DND-41 (cell line): Measurements from ENCODE around the gene DAPK3.
"Not testable (repeated sequence)": the region's sequence is repeated elsewhere in the genome, so short reads cannot be mapped to it uniquely, and the experiment has no call there.

Source experiments
- ATAC-seq: fragments of 200-7000 bp; cut with Tn5 transposase; 3 replicates; pipeline ENCODE4 v1.9.1; 2021; ENCODE audit warnings: low read depth; ENCODE audit not compliant: insufficient read depth
- DNase-seq: peaks from one replicate; pipeline ENCODE4 v3.0.0-alpha.2; 2020
- H2AFZ ChIP-seq: 2 replicates; pipeline ENCODE4 v1.6.0; 2012; ENCODE audit warnings: low read depth, low read length
- H3K27ac ChIP-seq: 2 replicates; pipeline ENCODE4 v1.5.1; 2012; ENCODE audit warnings: low read length, inconsistent platforms
- H3K27me3 ChIP-seq: fragments of 200-600 bp; sonication (generic); 2 replicates; pipeline ENCODE4 v1.6.0; 2012; ENCODE audit warnings: low read length, mild to moderate bottlenecking, inconsistent platforms; ENCODE audit not compliant: insufficient read depth, poor library complexity
- H3K36me3 ChIP-seq: 2 replicates; pipeline ENCODE4 v1.5.1; 2012; ENCODE audit warnings: low read length, inconsistent platforms; ENCODE audit not compliant: insufficient read depth
- H3K4me1 ChIP-seq: 2 replicates; pipeline ENCODE4 v1.5.1; 2012; ENCODE audit warnings: mild to moderate bottlenecking, low read length; ENCODE audit not compliant: insufficient read depth
- H3K4me2 ChIP-seq: 2 replicates; pipeline ENCODE4 v1.6.0; 2012; ENCODE audit warnings: mild to moderate bottlenecking, moderate library complexity, low read length, inconsistent platforms; ENCODE audit not compliant: insufficient read depth
- H3K4me3 ChIP-seq, 2 experiments: fragments of 200-600 bp in 1 of 2; shearing (Covaris generic) in 1 of 2; 2 replicates each; pipeline ENCODE4 v1.5.1; 2012 to 2016; ENCODE audit warnings: inconsistent platforms in 2 of 2, low read length in 2 of 2, mild to moderate bottlenecking in 2 of 2, low read depth in 1 of 2, moderate library complexity in 1 of 2
- H3K79me2 ChIP-seq: 2 replicates; pipeline ENCODE4 v1.6.0; 2012; ENCODE audit warnings: low read length, inconsistent platforms; ENCODE audit not compliant: insufficient read depth
- H3K9ac ChIP-seq: 2 replicates; pipeline ENCODE4 v1.6.0; 2012; ENCODE audit warnings: low read depth, mild to moderate bottlenecking, inconsistent platforms, low read length, moderate library complexity
- H3K9me3 ChIP-seq: 2 replicates; pipeline ENCODE4 v1.5.1; 2012; ENCODE audit warnings: low read length, moderate library complexity, mild to moderate bottlenecking, inconsistent platforms; ENCODE audit not compliant: insufficient read depth, severe bottlenecking
- H4K20me1 ChIP-seq: 2 replicates; pipeline ENCODE4 v1.6.0; 2012; ENCODE audit warnings: low read length; ENCODE audit not compliant: insufficient read depth
- EZH2 ChIP-seq: IDR thresholded peaks from 3 replicates; pipeline ENCODE4 v1.6.1; 2012; ENCODE audit warnings: borderline replicate concordance, low read depth, mild to moderate bottlenecking, moderate library complexity, low read length, inconsistent platforms; ENCODE audit not compliant: severe bottlenecking
- TF ChIP-seq, protein P1 (sequence below): IDR thresholded peaks from 2 replicates; pipeline ENCODE4 v1.5.1; 2012; ENCODE audit warnings: borderline replicate concordance, low read length, moderate library complexity, mild to moderate bottlenecking; ENCODE audit not compliant: poor library complexity, severe bottlenecking; ENCODE audit errors: extremely low read depth

DAPK3 gene

DNA sequence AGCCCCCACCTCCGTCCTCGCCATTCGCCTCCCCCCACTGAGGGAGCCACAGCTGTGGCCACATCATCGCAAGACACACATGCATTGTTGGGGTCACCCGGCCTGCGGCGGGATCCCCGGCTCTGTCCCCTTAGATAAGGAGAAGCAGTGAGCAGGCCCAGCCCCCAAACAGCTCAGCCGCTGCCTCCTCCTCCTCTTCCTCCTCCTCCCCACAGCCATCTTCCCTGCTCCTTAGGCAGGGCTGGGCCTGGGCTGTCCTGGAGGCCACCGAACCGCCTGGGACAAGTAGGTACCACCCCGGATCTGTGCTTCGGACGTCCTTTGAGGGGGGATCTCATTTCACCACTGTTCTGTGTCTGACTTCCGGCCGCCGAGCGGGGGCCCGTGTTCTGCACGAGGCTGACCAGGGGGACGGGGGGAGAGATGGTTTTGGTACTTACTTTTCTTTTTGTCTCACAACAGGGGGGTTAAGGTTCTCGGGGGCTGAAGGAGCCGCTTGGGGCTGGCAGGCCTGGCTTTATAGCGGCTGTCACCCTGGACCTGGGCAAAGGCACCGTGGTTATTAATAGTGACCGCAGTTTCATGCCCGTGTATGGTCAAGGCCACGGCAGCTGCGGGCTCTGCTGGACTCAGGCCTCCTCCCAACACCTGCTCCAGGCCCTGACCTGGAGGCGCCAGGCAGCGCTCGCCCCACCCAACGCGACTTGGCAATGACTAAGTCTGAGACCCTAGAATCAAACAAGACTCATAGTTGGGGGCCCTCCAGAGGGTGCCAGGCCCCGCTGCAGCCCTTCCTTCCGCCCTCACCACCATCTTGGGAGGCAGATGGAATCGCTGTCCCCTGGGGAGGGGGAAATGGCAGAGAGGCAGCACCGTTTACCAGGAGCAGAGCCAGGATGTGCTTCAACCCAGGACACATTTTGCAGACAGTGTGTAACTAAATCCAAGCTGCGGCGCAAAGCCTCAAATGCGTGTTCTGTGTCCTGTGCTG, 19.7 kb downstream of the DAPK3 start:
- no peak for DNase-seq
- no peak overlapping the region for H2AFZ ChIP-seq
- no peak overlapping the region for H3K4me3 ChIP-seq
- no peak overlapping the region for H3K27ac ChIP-seq
- H3K4me2 ChIP-seq, result no peak overlapping the region
- no peaks in the 10 kb centered on the region for H3K36me3 ChIP-seq
- no peaks in the 10 kb centered on the region for H3K79me2 ChIP-seq
- no peaks in the 10 kb centered on the region for H3K9me3 ChIP-seq
- H3K4me1 ChIP-seq, result no peaks in the 10 kb centered on the region
- H3K27me3 ChIP-seq, result no peaks in the 10 kb centered on the region
- no peak overlapping the region for H3K9ac ChIP-seq
- TF ChIP-seq, protein P1, sequence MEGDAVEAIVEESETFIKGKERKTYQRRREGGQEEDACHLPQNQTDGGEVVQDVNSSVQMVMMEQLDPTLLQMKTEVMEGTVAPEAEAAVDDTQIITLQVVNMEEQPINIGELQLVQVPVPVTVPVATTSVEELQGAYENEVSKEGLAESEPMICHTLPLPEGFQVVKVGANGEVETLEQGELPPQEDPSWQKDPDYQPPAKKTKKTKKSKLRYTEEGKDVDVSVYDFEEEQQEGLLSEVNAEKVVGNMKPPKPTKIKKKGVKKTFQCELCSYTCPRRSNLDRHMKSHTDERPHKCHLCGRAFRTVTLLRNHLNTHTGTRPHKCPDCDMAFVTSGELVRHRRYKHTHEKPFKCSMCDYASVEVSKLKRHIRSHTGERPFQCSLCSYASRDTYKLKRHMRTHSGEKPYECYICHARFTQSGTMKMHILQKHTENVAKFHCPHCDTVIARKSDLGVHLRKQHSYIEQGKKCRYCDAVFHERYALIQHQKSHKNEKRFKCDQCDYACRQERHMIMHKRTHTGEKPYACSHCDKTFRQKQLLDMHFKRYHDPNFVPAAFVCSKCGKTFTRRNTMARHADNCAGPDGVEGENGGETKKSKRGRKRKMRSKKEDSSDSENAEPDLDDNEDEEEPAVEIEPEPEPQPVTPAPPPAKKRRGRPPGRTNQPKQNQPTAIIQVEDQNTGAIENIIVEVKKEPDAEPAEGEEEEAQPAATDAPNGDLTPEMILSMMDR, result no peak
- no peak for TF ChIP-seq EZH2
- H4K20me1 ChIP-seq, result no peaks in the 10 kb centered on the region
- no peak for ATAC-seq

DNA sequence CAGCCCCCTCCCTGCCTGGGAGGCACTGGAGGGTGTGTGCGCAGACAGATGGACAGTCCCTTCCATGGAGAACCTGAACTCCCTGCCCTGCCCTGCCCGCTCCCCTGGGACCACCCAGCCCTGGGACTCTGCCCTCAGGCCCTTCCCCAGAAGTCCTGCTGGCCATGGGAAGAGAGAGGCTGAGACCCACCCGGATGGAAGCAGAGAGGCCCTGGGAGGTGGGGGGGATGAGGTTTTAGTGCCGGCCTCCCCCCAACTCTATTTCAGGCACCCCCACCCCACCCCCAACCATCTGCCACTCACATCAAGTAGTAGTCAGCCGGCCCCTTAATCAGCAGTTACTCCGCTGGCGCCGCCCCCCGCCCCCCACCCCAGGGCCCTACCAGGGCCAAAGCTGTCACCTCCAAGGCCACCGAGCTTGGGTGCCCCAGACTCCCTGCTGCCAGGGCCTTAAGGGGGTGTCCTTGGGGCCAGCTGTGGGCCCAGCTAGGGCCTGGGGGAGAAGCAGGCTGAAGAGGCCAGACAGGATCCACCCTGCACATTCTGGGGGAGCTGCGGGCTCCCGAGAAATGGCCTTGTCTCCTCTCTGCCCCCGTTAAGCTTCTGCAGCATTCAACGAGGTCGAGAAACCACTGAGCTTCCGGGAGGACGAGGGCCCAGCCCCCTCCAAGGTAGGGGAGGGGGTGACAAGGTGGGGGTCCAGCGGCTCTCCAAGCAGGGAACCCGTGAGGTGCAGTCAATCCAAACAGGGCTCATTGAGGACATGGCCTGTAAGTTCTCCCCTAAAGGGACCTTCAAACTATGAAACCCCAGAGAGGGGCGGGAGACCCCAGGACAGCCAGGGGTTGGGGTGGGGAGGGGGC, 20.7 kb downstream of the DAPK3 start:
- no peaks in the 10 kb centered on the region for H4K20me1 ChIP-seq
- H3K4me1 ChIP-seq, result no peaks in the 10 kb centered on the region
- ATAC-seq, result no peak
- H3K4me2 ChIP-seq, result no peak overlapping the region
- H3K27me3 ChIP-seq, result no peaks in the 10 kb centered on the region
- no peak for DNase-seq
- H3K9ac ChIP-seq, result no peak overlapping the region
- H3K27ac ChIP-seq, result no peak overlapping the region
- no peaks in the 10 kb centered on the region for H3K36me3 ChIP-seq
- H2AFZ ChIP-seq, result no peak overlapping the region
- no peaks in the 10 kb centered on the region for H3K79me2 ChIP-seq
- H3K4me3 ChIP-seq, result no peak overlapping the region
- TF ChIP-seq, protein P1, result no peak
- no peak for TF ChIP-seq EZH2
- H3K9me3 ChIP-seq, result no peaks in the 10 kb centered on the region

DNA sequence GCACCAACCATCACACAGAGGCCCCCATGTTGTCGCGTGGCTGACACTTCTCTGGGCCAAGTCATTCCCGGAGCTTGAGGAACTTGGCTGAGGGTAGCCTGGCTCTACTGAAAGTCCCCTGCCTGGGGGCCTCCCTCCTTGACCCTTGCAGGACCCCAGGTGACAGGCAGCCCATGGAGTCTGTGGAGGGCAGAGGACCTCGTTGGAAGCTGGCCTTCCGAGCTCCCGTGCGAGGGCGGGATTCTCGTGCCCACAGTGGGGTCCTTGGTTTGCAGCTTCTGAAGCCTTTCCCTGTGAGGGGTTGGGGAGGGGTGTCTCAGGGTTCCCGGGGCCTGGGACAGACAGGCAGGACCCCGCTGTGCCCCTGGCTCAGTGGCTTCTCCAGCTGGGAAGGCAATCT, 21.6 kb downstream of the DAPK3 start:
- H3K9ac ChIP-seq, result no peak overlapping the region
- H3K36me3 ChIP-seq, result no peaks in the 10 kb centered on the region
- H3K4me1 ChIP-seq, result no peaks in the 10 kb centered on the region
- ATAC-seq (no peak), DNase-seq (no peak)
- no peak overlapping the region for H3K4me2 ChIP-seq
- H3K4me3 ChIP-seq, result no peak overlapping the region
- no peak overlapping the region for H3K27ac ChIP-seq
- no peaks in the 10 kb centered on the region for H4K20me1 ChIP-seq
- TF ChIP-seq EZH2, result no peak
- TF ChIP-seq, protein P1, result no peak
- no peaks in the 10 kb centered on the region for H3K9me3 ChIP-seq
- H3K79me2 ChIP-seq, result no peaks in the 10 kb centered on the region
- no peaks in the 10 kb centered on the region for H3K27me3 ChIP-seq
- no peak overlapping the region for H2AFZ ChIP-seq

DNA sequence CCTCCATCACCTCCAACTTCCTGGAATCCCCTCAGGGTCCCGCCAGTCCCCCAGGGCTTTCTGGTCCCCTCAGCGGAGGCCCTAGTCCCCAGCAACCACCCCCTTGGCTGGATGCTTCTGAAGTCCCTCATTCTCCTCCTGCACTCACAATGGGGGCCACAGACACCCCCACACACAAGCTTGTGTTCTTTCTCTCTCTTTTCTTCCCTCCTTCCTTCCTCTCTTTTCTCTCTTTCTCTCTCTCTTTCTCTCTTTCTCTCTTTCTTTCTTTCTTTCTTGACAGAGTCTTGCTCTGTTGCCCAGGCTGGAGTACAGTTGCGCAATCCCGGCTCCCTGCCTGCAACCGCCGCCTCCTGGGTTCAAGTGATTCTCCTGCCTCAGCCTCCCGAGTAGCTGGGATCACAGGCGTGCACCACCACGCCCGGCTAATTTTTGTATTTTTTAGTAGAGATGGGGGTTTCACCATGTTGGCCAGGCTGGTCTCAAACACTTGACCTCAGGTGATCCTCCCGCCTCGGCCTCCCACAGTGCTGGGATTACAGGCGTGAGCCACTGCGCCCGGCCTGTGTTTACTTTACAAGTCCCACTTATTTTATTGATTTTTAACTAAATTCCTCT, 23.5 kb downstream of the DAPK3 start:
- not testable (repeated sequence) for H3K27ac ChIP-seq, ATAC-seq, H3K27me3 ChIP-seq, H3K4me2 ChIP-seq, H3K9ac ChIP-seq, H3K4me1 ChIP-seq, H2AFZ ChIP-seq, H3K4me3 ChIP-seq, H3K79me2 ChIP-seq, H4K20me1 ChIP-seq, H3K36me3 ChIP-seq, H3K9me3 ChIP-seq, DNase-seq
